ENCODE data around the gene ZNF184. TPM values are rescaled to one million over a fixed set of nuclear protein-coding genes. Genes with fewer than 3 reads are reported as not detected.

The ZNF184 gene
- total and polyA plus RNA-seq, 4 donors = 0.80 to 4.4 (median 1.6) TPM

DNA sequence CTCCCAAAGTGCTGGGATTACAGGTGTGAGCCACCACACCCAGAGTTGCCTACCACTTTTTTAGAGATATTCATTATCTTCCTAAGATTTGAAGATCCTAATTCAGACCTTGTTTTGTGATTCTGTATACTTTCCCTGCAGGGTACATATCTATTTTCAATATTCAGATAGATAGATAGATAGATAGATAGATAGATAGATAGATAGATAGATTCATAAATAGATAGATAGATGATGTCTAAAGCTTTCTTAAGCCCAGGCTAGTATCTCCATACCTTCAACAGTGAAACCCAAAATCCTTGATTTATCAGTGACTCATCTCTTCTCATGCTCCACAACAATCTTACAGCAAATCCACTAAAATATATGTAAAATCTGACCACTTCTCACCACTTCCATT, 53.5 kb downstream of the ZNF184 start:
- Histone ChIP-seq H3K9me3 (ENCODE audit: control insufficient read depth in 4 of 4, low read length in 3 of 4) (peaks cover 7 to 21% (median 13%) of the 10 kb centered on the region in 4 donors), H3K4me1 (ENCODE audit: control insufficient read depth in 4 of 4, insufficient read depth in 4 of 4, low read length in 3 of 4) (no peaks in the 10 kb centered on the region), H3K36me3 (ENCODE audit: control insufficient read depth in 4 of 4, insufficient read depth in 3 of 4, low read depth in 1 of 4, low read length in 3 of 4) (no peaks in the 10 kb centered on the region), H3K9ac (ENCODE audit: low read depth in 1 of 2, low read length in 2 of 2) (no peak overlapping the region), H3K27ac (ENCODE audit: low read depth in 1 of 2, low read length in 2 of 2) (no peak overlapping the region), H3K27me3 (ENCODE audit: control insufficient read depth in 4 of 4, insufficient read depth in 4 of 4, low read length in 3 of 4) (peaks cover 0 to 5% (median 2%) of the 10 kb centered on the region in 4 donors), H3K4me3 (ENCODE audit: low read depth in 1 of 3, low read length in 3 of 3) (no peak overlapping the region)
- no peak for DNase-seq (ENCODE audit: low spot score)
- no peak for TF ChIP-seq RXRA (IDR thresholded peaks at IDR 0.05)
- TF ChIP-seq, protein P1, sequence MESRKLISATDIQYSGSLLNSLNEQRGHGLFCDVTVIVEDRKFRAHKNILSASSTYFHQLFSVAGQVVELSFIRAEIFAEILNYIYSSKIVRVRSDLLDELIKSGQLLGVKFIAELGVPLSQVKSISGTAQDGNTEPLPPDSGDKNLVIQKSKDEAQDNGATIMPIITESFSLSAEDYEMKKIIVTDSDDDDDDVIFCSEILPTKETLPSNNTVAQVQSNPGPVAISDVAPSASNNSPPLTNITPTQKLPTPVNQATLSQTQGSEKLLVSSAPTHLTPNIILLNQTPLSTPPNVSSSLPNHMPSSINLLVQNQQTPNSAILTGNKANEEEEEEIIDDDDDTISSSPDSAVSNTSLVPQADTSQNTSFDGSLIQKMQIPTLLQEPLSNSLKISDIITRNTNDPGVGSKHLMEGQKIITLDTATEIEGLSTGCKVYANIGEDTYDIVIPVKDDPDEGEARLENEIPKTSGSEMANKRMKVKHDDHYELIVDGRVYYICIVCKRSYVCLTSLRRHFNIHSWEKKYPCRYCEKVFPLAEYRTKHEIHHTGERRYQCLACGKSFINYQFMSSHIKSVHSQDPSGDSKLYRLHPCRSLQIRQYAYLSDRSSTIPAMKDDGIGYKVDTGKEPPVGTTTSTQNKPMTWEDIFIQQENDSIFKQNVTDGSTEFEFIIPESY (IDR thresholded peaks at IDR 0.05) = no peak
- no peak for TF ChIP-seq HNF4G (IDR thresholded peaks at IDR 0.05)
- TF ChIP-seq, protein P2, sequence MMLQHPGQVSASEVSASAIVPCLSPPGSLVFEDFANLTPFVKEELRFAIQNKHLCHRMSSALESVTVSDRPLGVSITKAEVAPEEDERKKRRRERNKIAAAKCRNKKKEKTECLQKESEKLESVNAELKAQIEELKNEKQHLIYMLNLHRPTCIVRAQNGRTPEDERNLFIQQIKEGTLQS (IDR thresholded peaks at IDR 0.05) = no peak
- TF ChIP-seq SP1 (IDR thresholded peaks at IDR 0.05) = no peak
- no peak for TF ChIP-seq EGR1 (IDR thresholded peaks at IDR 0.05; ENCODE audit: low read depth in 2 of 2)
- no peak for TF ChIP-seq TAF1 (conservative IDR thresholded peaks at IDR 0.05)
- TF ChIP-seq RAD21 (IDR thresholded peaks at IDR 0.05) = no peak
- no peak for TF ChIP-seq HNF4A (conservative IDR thresholded peaks at IDR 0.05)
- TF ChIP-seq JUND (IDR thresholded peaks at IDR 0.05) = no peak
- TF ChIP-seq MAX (IDR thresholded peaks at IDR 0.05) = no peak
- TF ChIP-seq FOXA2 (IDR thresholded peaks at IDR 0.05) = no peak
- no peak for TF ChIP-seq FOXA1 (IDR thresholded peaks at IDR 0.05)
- TF ChIP-seq, protein P3, sequence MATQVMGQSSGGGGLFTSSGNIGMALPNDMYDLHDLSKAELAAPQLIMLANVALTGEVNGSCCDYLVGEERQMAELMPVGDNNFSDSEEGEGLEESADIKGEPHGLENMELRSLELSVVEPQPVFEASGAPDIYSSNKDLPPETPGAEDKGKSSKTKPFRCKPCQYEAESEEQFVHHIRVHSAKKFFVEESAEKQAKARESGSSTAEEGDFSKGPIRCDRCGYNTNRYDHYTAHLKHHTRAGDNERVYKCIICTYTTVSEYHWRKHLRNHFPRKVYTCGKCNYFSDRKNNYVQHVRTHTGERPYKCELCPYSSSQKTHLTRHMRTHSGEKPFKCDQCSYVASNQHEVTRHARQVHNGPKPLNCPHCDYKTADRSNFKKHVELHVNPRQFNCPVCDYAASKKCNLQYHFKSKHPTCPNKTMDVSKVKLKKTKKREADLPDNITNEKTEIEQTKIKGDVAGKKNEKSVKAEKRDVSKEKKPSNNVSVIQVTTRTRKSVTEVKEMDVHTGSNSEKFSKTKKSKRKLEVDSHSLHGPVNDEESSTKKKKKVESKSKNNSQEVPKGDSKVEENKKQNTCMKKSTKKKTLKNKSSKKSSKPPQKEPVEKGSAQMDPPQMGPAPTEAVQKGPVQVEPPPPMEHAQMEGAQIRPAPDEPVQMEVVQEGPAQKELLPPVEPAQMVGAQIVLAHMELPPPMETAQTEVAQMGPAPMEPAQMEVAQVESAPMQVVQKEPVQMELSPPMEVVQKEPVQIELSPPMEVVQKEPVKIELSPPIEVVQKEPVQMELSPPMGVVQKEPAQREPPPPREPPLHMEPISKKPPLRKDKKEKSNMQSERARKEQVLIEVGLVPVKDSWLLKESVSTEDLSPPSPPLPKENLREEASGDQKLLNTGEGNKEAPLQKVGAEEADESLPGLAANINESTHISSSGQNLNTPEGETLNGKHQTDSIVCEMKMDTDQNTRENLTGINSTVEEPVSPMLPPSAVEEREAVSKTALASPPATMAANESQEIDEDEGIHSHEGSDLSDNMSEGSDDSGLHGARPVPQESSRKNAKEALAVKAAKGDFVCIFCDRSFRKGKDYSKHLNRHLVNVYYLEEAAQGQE (IDR thresholded peaks at IDR 0.05) = no peak
- TF ChIP-seq YY1 (IDR thresholded peaks at IDR 0.05) = no peak

DNA sequence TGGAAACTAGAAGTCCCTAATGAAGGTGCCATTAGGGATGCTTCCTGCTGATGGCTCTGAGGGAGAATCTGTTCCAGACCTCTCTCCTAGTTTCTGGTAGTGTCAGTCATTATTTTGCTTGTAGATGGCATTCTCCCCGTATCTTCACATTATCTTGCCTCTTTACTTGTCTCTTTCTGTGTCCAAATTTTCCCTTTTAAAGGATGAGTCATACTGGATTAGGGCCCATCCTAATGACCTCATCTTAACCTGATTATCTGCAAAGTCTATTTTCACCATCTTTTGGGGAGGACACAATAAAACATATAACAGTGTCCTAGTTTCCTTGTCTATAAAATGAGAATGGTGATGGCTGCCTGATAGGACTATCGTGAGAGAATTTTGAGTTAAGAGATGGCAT, 57.0 kb downstream of the ZNF184 start:
- no peak overlapping the region for H3K4me3 ChIP-seq (ENCODE audit: low read depth in 1 of 3, low read length in 3 of 3)
- H3K36me3 ChIP-seq (ENCODE audit: control insufficient read depth in 4 of 4, insufficient read depth in 3 of 4, low read depth in 1 of 4, low read length in 3 of 4) = no peaks in the 10 kb centered on the region
- peaks cover 0 to 5% (median 2%) of the 10 kb centered on the region in 4 donors for H3K27me3 ChIP-seq (ENCODE audit: control insufficient read depth in 4 of 4, insufficient read depth in 4 of 4, low read length in 3 of 4)
- TF ChIP-seq SP1 (IDR thresholded peaks at IDR 0.05) (no peak), RXRA (IDR thresholded peaks at IDR 0.05) (no peak), HNF4G (IDR thresholded peaks at IDR 0.05) (no peak), EGR1 (IDR thresholded peaks at IDR 0.05; ENCODE audit: low read depth in 2 of 2) (no peak), FOXA2 (IDR thresholded peaks at IDR 0.05) (no peak), MAX (IDR thresholded peaks at IDR 0.05) (no peak)
- TF ChIP-seq, protein P1 (IDR thresholded peaks at IDR 0.05) = no peak
- TF ChIP-seq, protein P2 (IDR thresholded peaks at IDR 0.05) = no peak
- TF ChIP-seq, protein P3 (IDR thresholded peaks at IDR 0.05) = no peak
- TF ChIP-seq, protein P4, sequence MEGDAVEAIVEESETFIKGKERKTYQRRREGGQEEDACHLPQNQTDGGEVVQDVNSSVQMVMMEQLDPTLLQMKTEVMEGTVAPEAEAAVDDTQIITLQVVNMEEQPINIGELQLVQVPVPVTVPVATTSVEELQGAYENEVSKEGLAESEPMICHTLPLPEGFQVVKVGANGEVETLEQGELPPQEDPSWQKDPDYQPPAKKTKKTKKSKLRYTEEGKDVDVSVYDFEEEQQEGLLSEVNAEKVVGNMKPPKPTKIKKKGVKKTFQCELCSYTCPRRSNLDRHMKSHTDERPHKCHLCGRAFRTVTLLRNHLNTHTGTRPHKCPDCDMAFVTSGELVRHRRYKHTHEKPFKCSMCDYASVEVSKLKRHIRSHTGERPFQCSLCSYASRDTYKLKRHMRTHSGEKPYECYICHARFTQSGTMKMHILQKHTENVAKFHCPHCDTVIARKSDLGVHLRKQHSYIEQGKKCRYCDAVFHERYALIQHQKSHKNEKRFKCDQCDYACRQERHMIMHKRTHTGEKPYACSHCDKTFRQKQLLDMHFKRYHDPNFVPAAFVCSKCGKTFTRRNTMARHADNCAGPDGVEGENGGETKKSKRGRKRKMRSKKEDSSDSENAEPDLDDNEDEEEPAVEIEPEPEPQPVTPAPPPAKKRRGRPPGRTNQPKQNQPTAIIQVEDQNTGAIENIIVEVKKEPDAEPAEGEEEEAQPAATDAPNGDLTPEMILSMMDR (IDR thresholded peaks at IDR 0.05; ENCODE audit: low read depth, low read length, missing input control) = no peak
- H3K27ac ChIP-seq (ENCODE audit: low read depth in 1 of 2, low read length in 2 of 2) = no peak overlapping the region
- 79% methylated on average over 2 of the region's 2 CpGs for WGBS
- peaks cover 2 to 17% (median 7%) of the 10 kb centered on the region in 4 donors for H3K9me3 ChIP-seq (ENCODE audit: control insufficient read depth in 4 of 4, low read length in 3 of 4)
- no peaks in the 10 kb centered on the region for H3K4me1 ChIP-seq (ENCODE audit: control insufficient read depth in 4 of 4, insufficient read depth in 4 of 4, low read length in 3 of 4)
- no peak for DNase-seq (ENCODE audit: low spot score)
- H3K9ac ChIP-seq (ENCODE audit: low read depth in 1 of 2, low read length in 2 of 2) = no peak overlapping the region
